H1 (cell line): ENCODE data around the gene ANKS1B.

Experiments used
- ATF3 ChIP-seq: IDR thresholded peaks from 2 replicates; pipeline ENCODE4 v1.6.1; 2011; ENCODE audit warnings: low read depth, mild to moderate bottlenecking, low read length; ENCODE audit not compliant: insufficient read depth
- CTCF ChIP-seq, 3 experiments: IDR thresholded peaks; 1 replicate in 2 of 3; 2 replicates in 1 of 3; pipeline versions ENCODE4 v1.5.1 to v1.6.1; 2011; ENCODE audit warnings: low read length in 3 of 3, mild to moderate bottlenecking in 3 of 3, inconsistent platforms in 2 of 3, low read depth in 1 of 3, moderate library complexity in 1 of 3; ENCODE audit not compliant: insufficient read depth in 1 of 3; ENCODE audit errors: control extremely low read depth in 1 of 3
- EZH2 ChIP-seq: fragments of 200-600 bp; sonication (generic); IDR thresholded peaks from 2 replicates; pipeline ENCODE4 v1.7.1; 2012; ENCODE audit warnings: low read depth, mild to moderate bottlenecking, moderate library complexity, low read length, inconsistent platforms; ENCODE audit not compliant: severe bottlenecking
- KDM1A ChIP-seq: fragments of 200-600, 300-600 bp; sonication (generic); IDR thresholded peaks from 2 replicates; pipeline ENCODE4 v1.7.1; 2016; ENCODE audit warnings: mild to moderate bottlenecking, low read length, borderline replicate concordance
- MAX ChIP-seq: IDR thresholded peaks from 2 replicates; pipeline ENCODE4 v1.6.1; 2012; ENCODE audit warnings: inconsistent platforms
- POLR2AphosphoS5 ChIP-seq: IDR thresholded peaks from 2 replicates; pipeline ENCODE4 v1.6.1; 2011; ENCODE audit warnings: low read depth, low read length
- SIN3A ChIP-seq, 2 experiments: IDR thresholded peaks in 1 of 2; conservative IDR thresholded peaks in 1 of 2; 2 replicates each; pipeline ENCODE4 v1.6.1; 2011 to 2012; ENCODE audit warnings: low read length in 2 of 2, improper control_type of control experiment in 1 of 2, low read depth in 1 of 2, mild to moderate bottlenecking in 1 of 2
- ZNF274 ChIP-seq: IDR thresholded peaks from 2 replicates; pipeline ENCODE4 v1.7.0; 2012; ENCODE audit warnings: low read length, borderline replicate concordance; ENCODE audit errors: extremely low read depth

- TF ChIP-seq MAX (no peak), ATF3 (no peak), ZNF274 (no peak), KDM1A (no peak), CTCF (IDR thresholded peaks at IDR 0.05; ENCODE audit: control extremely low read depth in 1 of 3, insufficient read depth in 1 of 3, low read depth in 1 of 3, low read length in 3 of 3) (no peak), EZH2 (no peak), SIN3A (conservative IDR thresholded peaks at IDR 0.05 in 1 of 2, IDR thresholded peaks at IDR 0.05 in 1 of 2; ENCODE audit: low read depth in 1 of 2, low read length in 2 of 2) (no peak), POLR2AphosphoS5 (no peak)
Measured at GRCh38 chr12:99768758-99769157, 216.0 kb downstream of the ANKS1B start.
